HG03095 (cell line): ENCODE results near the gene AMER3.
A peak's percentile ranks its signal among the peaks of the same experiment; 100 is the strongest.

Experiments used
- ATAC-seq: cut with Tn5 transposase; IDR thresholded peaks from one replicate; pipeline ENCODE4 v1.9.1; 2021; ENCODE audit warnings: moderate library complexity; ENCODE audit not compliant: unreplicated experiment

Gene AMER3

GRCh38 chr2:130778781-130779180 lies 23.4 kb downstream of the AMER3 start:
- no peak for ATAC-seq

GRCh38 chr2:130785466-130786055 lies 30.2 kb downstream of the AMER3 start:
- no peak for ATAC-seq

- ATAC-seq = no peak
Observed at GRCh38 chr2:130786076-130786475, 30.7 kb downstream of the AMER3 start.

- ATAC-seq = no peak
Observed at GRCh38 chr2:130787841-130788240, 32.5 kb downstream of the AMER3 start.

GRCh38 chr2:130790312-130790711 lies 35.0 kb downstream of the AMER3 start:
- ATAC-seq = no peak

DNA sequence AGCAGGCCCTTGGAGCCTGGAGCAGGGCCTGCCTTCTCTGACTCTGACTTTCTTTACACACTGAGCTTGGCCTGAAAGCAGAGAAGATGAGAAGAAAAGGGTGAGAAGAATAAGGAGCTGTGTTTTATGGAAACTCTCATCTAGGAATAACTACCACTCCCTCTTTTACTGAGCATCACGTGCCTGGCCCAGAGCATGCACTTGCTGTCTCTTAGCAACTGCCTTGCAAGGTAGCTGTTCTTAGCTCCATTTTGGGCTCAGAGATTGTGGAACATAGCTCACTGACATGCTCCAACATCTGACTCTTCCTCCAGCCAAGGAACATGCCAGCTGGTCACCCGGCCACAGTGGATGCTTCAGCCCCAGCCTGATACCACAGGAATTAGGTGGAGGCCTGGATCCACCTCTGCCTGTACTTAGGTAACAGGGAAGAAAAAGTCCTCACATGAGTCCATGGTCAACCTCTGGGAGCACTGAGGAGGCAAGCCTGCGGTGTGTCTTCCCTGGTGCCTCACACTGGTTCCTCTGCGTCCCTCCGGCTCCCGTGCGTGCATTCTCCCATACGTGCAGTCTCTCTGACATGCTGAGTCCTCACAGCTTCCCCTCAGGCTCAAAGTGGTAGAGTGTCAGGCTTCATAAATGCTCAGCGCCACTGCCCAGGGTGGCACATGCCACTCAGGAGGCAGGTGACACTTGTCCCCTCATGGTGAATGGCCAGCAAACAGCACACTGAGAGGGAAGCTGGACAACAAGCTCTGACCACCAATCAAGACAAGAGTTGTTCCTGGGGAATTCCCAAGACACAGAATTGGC lies 35.7 kb downstream of the AMER3 start:
- ATAC-seq = no peak

GRCh38 chr2:130791617-130791939 lies 36.2 kb downstream of the AMER3 start:
- no peak for ATAC-seq

DNA sequence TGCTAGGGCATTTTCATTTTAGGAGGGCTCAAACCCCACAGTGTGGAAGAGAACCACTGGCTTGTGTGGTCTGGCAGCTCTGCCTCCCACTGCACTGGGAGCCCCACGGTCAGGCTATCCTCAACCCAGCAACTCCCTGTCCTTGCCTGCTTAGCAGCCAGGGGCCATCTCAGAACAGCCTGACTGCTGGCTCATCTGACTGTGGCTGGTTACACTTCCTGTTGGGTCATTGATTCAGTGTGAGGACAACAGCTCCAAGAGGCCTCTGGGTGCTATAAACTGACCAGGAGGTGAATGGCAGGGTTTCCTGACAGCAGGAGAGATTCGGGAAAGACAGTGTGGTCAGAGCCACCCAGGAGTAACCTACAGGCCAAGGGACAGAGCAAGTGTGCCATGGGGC lies 40.1 kb downstream of the AMER3 start:
- ATAC-seq = no peak

GRCh38 chr2:130796290-130796689 lies 41.0 kb downstream of the AMER3 start:
- no peak for ATAC-seq

- peak; percentile 93 for ATAC-seq
Observed at GRCh38 chr2:130797493-130798435, 42.4 kb downstream of the AMER3 start.

- ATAC-seq = no peak
Observed at GRCh38 chr2:130798472-130799218, 43.3 kb downstream of the AMER3 start.

DNA sequence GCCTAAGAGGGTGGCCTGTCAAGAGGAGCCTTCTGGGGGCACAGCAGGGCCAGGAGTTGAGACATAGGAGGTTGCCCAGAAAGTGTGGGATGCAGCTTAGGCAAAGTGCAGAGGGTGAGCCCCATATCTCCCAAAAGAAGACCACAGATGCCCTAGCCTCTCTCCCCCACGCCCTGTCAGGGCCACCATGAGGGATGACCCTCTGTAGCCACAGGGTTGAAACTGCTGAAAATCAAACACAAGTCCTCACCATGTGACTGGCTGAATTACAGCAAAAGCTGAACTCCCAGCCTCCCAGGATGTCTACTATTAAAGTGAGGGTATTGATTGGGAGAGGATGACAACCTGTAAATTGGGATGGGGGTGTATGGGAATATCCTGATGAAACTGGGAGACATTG lies 44.0 kb downstream of the AMER3 start:
- ATAC-seq = no peak

- ATAC-seq = no peak
Observed at GRCh38 chr2:130805613-130806012, 50.3 kb downstream of the AMER3 start.

GRCh38 chr2:130806370-130806769 lies 51.0 kb downstream of the AMER3 start:
- no peak for ATAC-seq

GRCh38 chr2:130807659-130808385 lies 52.5 kb downstream of the AMER3 start:
- ATAC-seq = no peak

DNA sequence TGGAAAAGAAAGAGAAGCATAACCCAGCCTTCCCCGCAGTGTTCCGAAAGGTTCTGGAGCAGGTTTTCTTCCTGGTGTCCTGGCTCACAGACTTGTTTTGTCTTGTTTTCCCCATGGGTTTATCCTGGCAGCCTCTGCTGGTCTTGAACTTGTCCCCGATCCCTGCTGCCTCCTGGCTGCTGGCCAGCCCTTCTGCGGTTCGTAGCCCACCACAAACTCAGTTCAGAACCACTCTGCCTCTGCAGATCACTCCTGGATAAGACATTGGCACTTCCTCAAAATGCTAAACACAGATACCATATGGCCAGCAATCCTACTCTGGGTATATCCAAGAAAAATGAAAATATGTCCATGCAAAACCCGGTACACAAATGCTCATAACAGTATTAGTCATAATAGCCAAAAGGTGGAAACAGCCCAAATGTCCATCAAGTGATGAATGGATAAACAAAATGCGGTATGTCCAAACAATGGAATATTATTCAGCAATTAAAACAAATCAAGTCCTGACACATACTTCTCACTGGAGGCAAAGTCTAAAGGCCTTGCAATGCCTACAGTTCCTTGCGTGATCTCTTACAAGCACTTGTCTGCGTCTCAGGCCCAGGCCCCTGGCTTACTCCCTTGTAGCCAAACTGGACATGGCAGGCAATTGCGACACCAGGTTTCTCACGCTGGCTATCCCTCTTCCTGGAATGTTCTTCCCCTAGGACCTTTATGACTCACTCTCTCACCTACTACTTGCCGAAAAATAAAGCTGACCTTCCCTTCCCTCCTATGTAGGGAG lies 53.3 kb downstream of the AMER3 start:
- ATAC-seq = no peak

- ATAC-seq = no peak
Observed at GRCh38 chr2:130810490-130810889, 55.1 kb downstream of the AMER3 start.

- ATAC-seq = no peak
Observed at GRCh38 chr2:130813722-130814121, 58.4 kb downstream of the AMER3 start.

GRCh38 chr2:130814931-130815680 lies 59.8 kb downstream of the AMER3 start:
- ATAC-seq = no peak
